Endothelial cell of umbilical vein (primary cell): ENCODE data around the gene RFNG. TPM values are rescaled to one million over a fixed set of nuclear protein-coding genes. Genes with fewer than 3 reads are reported as not detected.

ENCODE experiments used
- BruUV-seq: library from RNA; stranded (reverse); fragments of 400-500 nt; replicated peaks from 2 replicates; lab custom pipeline; 2021; lab: Mats Ljungman, UMichigan
- CTCF ChIA-PET: fragments of 300-600, 350-600 bp; sonication (Branson Sonifier 250); formaldehyde crosslinking; loops from one replicate; lab custom pipeline; 2021; ENCODE audit warnings: antibody characterized with exemption, inconsistent platforms; lab: Charles Lee
- POLR2A ChIA-PET: fragments of 300-600, 350-600 bp; sonication (Branson Sonifier 250); formaldehyde crosslinking; loops from one replicate; lab custom pipeline; 2021; ENCODE audit warnings: antibody characterized with exemption, inconsistent platforms; lab: Charles Lee
- DNase-seq: peaks from one replicate; pipeline ENCODE4 v3.0.0-alpha.2; 2011; ENCODE audit warnings: low read depth, low spot score
- FAIRE-seq: peaks from 2 replicates; lab custom pipeline; 2011; peaks lifted over from hg19 to GRCh38; lab: Jason Lieb, UNC
- H2AFZ ChIP-seq: 2 replicates; pipeline ENCODE4 v1.6.0; 2012; ENCODE audit warnings: low read depth, low read length, control low read depth, inconsistent platforms
- H3K27ac ChIP-seq: 2 replicates; pipeline ENCODE4 v1.5.1; 2011; ENCODE audit warnings: low read depth, mild to moderate bottlenecking, control low read depth, low read length, moderate library complexity; ENCODE audit not compliant: insufficient read depth
- H3K27me3 ChIP-seq, 2 experiments: 2 replicates each; pipeline versions ENCODE4 v1.6.0 to v1.6.1; 2011; ENCODE audit warnings: low read length in 2 of 2, mixed read lengths in 1 of 2; ENCODE audit not compliant: control insufficient read depth in 2 of 2, insufficient read depth in 2 of 2
- H3K36me3 ChIP-seq, 2 experiments: 2 replicates in 1 of 2; 3 replicates in 1 of 2; pipeline ENCODE4 v1.5.1; 2011; ENCODE audit warnings: low read length in 2 of 2, mild to moderate bottlenecking in 1 of 2, moderate library complexity in 1 of 2; ENCODE audit not compliant: control insufficient read depth in 2 of 2, insufficient read depth in 2 of 2; ENCODE audit errors: extremely low read depth in 1 of 2
- H3K4me1 ChIP-seq: 3 replicates; pipeline ENCODE4 v1.5.1; 2011; ENCODE audit warnings: mild to moderate bottlenecking, low read length; ENCODE audit not compliant: control insufficient read depth, insufficient read depth; ENCODE audit errors: extremely low read depth
- H3K4me2 ChIP-seq: 2 replicates; pipeline ENCODE4 v1.6.1; 2011; ENCODE audit warnings: low read length, control low read depth, mixed read lengths; ENCODE audit not compliant: insufficient read depth
- H3K4me3 ChIP-seq, 3 experiments: fragments of 200-600 bp in 1 of 3; sonication (generic), shearing (Covaris generic) in 1 of 3; replicated peaks in 1 of 3; 2 replicates each; pipeline ENCODE4 v1.5.1; 2011 to 2016; ENCODE audit warnings: control low read depth in 3 of 3, low read length in 3 of 3, mild to moderate bottlenecking in 2 of 3, inconsistent platforms in 1 of 3, low read depth in 1 of 3, moderate library complexity in 1 of 3; ENCODE audit not compliant: insufficient read depth in 1 of 3
- H3K79me2 ChIP-seq: 2 replicates; pipeline ENCODE4 v1.6.0; 2012; ENCODE audit warnings: low read length, inconsistent platforms; ENCODE audit not compliant: control insufficient read depth, insufficient read depth
- H3K9ac ChIP-seq: replicated peaks from 2 replicates; pipeline ENCODE3; 2011; ENCODE audit warnings: low read length, control low read depth; ENCODE audit not compliant: insufficient read depth; ENCODE audit errors: extremely low read depth
- H3K9me1 ChIP-seq: replicated peaks from 3 replicates; pipeline ENCODE4 v1.6.0; 2011; ENCODE audit warnings: mild to moderate bottlenecking, low read length; ENCODE audit not compliant: control insufficient read depth, insufficient read depth; ENCODE audit errors: extremely low read depth
- H3K9me3 ChIP-seq: replicated peaks from 2 replicates; pipeline ENCODE4 v1.5.1; 2012; ENCODE audit warnings: low read length, inconsistent platforms; ENCODE audit not compliant: control insufficient read depth, insufficient read depth
- H4K20me1 ChIP-seq: replicated peaks from 2 replicates; pipeline ENCODE3; 2011; ENCODE audit warnings: mild to moderate bottlenecking, low read length; ENCODE audit not compliant: control insufficient read depth, insufficient read depth; ENCODE audit errors: extremely low read depth
- EZH2 ChIP-seq: IDR thresholded peaks from 2 replicates; pipeline ENCODE4 v1.6.1; 2012; ENCODE audit warnings: borderline replicate concordance, low read depth, mild to moderate bottlenecking, moderate library complexity, low read length, inconsistent platforms; ENCODE audit not compliant: severe bottlenecking
- FOS ChIP-seq: IDR thresholded peaks from 2 replicates; pipeline ENCODE4 v1.6.1; 2011; ENCODE audit warnings: mild to moderate bottlenecking, low read length, moderate library complexity, borderline replicate concordance; ENCODE audit not compliant: insufficient read depth
- GATA2 ChIP-seq: IDR thresholded peaks from 2 replicates; pipeline ENCODE4 v1.7.0; 2011; ENCODE audit warnings: low read depth, mild to moderate bottlenecking, moderate library complexity, mixed read lengths, low read length; ENCODE audit not compliant: insufficient read length, insufficient read depth
- JUN ChIP-seq: IDR thresholded peaks from 2 replicates; pipeline ENCODE4 v1.6.1; 2011; ENCODE audit warnings: borderline replicate concordance, low read depth; ENCODE audit not compliant: insufficient read length, insufficient read depth
- MYC ChIP-seq: IDR thresholded peaks from one replicate; pipeline ENCODE4 v1.6.1; 2011; ENCODE audit warnings: mild to moderate bottlenecking, low read depth, low read length
- POLR2A ChIP-seq: IDR thresholded peaks from 2 replicates; pipeline ENCODE4 v1.6.1; 2012; ENCODE audit warnings: low read depth, mild to moderate bottlenecking, control low read depth, low read length
- POLR2AphosphoS5 ChIP-seq: IDR thresholded peaks from 2 replicates; pipeline ENCODE4 v1.6.1; 2012; ENCODE audit warnings: low read depth, mild to moderate bottlenecking, control low read depth, low read length, moderate library complexity; ENCODE audit not compliant: insufficient read depth
- dilution Hi-C: fragments of 300-500 bp; cut with MboI; formaldehyde crosslinking; loops from one replicate; pipeline ENCODE4 v1.15.0; 2019; ENCODE audit warnings: low sequenced_read_pairs; ENCODE audit not compliant: extremely low pct_ligation_motif_present
- intact Hi-C: fragments of 100-400 bp; cut with micrococcal nuclease; formaldehyde crosslinking; loops from one replicate; pipeline ENCODE4 v1.10.0; 2022
- polyA plus RNA-seq, 4 experiments: library from polyadenylated mRNA; depleted of rRNA in 3 of 4; stranded (reverse) in 3 of 4; unstranded in 1 of 4; fragments of >200 nt; gene quantifications; 2 replicates each; pipeline versions ENCODE4 v1.2.1 to v1.2.3, GENCODE V29; 2011 to 2012; ENCODE audit warnings: missing spikeins in 1 of 4
- total RNA-seq: library from RNA; stranded (reverse); gene quantifications from 2 replicates; pipeline ENCODE4 v1.2.3, GENCODE V29; 2021
- TF ChIP-seq, protein P1 (sequence below): IDR thresholded peaks from 2 replicates; pipeline ENCODE4 v1.6.1; 2011; ENCODE audit not compliant: insufficient read depth, insufficient read length
- TF ChIP-seq, protein P2 (sequence below), 2 donors: IDR thresholded peaks; 1 replicate in 1 of 2; 2 replicates in 1 of 2; pipeline ENCODE4 v1.5.1; 2011; ENCODE audit warnings: low read length in 2 of 2, mild to moderate bottlenecking in 2 of 2, moderate library complexity in 2 of 2, control low read depth in 1 of 2, inconsistent platforms in 1 of 2, low read depth in 1 of 2; ENCODE audit not compliant: insufficient read depth in 1 of 2; ENCODE audit errors: extremely low read depth in 1 of 2

The RFNG gene
- total and polyA plus RNA-seq, 2 donors (not counting 3 experiments of a cell fraction or from before 2014, with no cell fraction given), result 33.7 to 40.0 TPM

GRCh38 chr17:82092094-82092586 lies 40.5 kb upstream of the RFNG start:
- FAIRE-seq, result no peak
- H2AFZ ChIP-seq, result no peak overlapping the region
- no peaks in the 10 kb centered on the region for H3K27me3 ChIP-seq
- H3K79me2 ChIP-seq, result peaks cover 47% of the 10 kb centered on the region
- BruUV-seq, result no TSS peak
- dilution Hi-C loops (no loop called here), intact Hi-C loops (no loop called here)
- no peaks in the 10 kb centered on the region for H3K9me3 ChIP-seq
- H4K20me1 ChIP-seq, result no peaks in the 10 kb centered on the region
- H3K4me2 ChIP-seq, result no peak overlapping the region
- H3K4me3 ChIP-seq, result no peak overlapping the region
- H3K36me3 ChIP-seq, result peaks cover 35 to 66% of the 10 kb centered on the region in 2 experiments
- no peak overlapping the region for H3K9ac ChIP-seq
- TF ChIP-seq, protein P1, sequence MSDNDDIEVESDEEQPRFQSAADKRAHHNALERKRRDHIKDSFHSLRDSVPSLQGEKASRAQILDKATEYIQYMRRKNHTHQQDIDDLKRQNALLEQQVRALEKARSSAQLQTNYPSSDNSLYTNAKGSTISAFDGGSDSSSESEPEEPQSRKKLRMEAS, result no peak
- TF ChIP-seq EZH2 (no peak), POLR2A (no peak), FOS (no peak), MYC (no peak), POLR2AphosphoS5 (no peak), JUN (no peak), GATA2 (no peak)
- TF ChIP-seq, protein P2, sequence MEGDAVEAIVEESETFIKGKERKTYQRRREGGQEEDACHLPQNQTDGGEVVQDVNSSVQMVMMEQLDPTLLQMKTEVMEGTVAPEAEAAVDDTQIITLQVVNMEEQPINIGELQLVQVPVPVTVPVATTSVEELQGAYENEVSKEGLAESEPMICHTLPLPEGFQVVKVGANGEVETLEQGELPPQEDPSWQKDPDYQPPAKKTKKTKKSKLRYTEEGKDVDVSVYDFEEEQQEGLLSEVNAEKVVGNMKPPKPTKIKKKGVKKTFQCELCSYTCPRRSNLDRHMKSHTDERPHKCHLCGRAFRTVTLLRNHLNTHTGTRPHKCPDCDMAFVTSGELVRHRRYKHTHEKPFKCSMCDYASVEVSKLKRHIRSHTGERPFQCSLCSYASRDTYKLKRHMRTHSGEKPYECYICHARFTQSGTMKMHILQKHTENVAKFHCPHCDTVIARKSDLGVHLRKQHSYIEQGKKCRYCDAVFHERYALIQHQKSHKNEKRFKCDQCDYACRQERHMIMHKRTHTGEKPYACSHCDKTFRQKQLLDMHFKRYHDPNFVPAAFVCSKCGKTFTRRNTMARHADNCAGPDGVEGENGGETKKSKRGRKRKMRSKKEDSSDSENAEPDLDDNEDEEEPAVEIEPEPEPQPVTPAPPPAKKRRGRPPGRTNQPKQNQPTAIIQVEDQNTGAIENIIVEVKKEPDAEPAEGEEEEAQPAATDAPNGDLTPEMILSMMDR (IDR thresholded peaks at IDR 0.05; ENCODE audit: extremely low read depth in 1 of 2, insufficient read depth in 1 of 2, low read depth in 1 of 2, low read length in 2 of 2), result no peak
- no peaks in the 10 kb centered on the region for H3K9me1 ChIP-seq
- no peak for DNase-seq
- H3K4me1 ChIP-seq, result peaks cover 13% of the 10 kb centered on the region
- no peak overlapping the region for H3K27ac ChIP-seq
- POLR2A ChIA-PET, result no interaction called here
- CTCF ChIA-PET, result no interaction called here
